Urinary bladder (tissue), 4 donors: ENCODE measurements around the gene TBCCD1. TPM values are rescaled to one million over a fixed set of nuclear protein-coding genes. Genes with fewer than 3 reads are reported as not detected.
"Not testable (repeated sequence)": the region's sequence is repeated elsewhere in the genome, so short reads cannot be mapped to it uniquely, and the experiment has no call there.

Experiments used
- DNase-seq: peaks from one replicate; pipeline ENCODE4 v3.0.0-alpha.2; 2015; ENCODE audit errors: extremely low spot score
- H3K27ac ChIP-seq: one replicate; pipeline ENCODE4 v1.5.1; 2013; ENCODE audit warnings: low read depth, mild to moderate bottlenecking, moderate library complexity
- H3K36me3 ChIP-seq: one replicate; pipeline ENCODE4 v1.6.1; 2013; ENCODE audit warnings: mild to moderate bottlenecking, moderate library complexity; ENCODE audit not compliant: insufficient read depth
- H3K4me1 ChIP-seq: one replicate; pipeline ENCODE4 v1.6.1; 2013; ENCODE audit warnings: mild to moderate bottlenecking, moderate library complexity; ENCODE audit not compliant: insufficient read depth
- H3K4me3 ChIP-seq: one replicate; pipeline ENCODE4 v1.5.1; 2013; ENCODE audit warnings: low read depth, low read length
- WGBS: extraction: QIAGEN DNeasy Blood & Tissue Kit; methylation state at CpG from one replicate; pipeline ENCODE4 v1.1.7; 2013; 5-methylcytosine and 5-hydroxymethylcytosine counted together
- polyA plus RNA-seq: library from polyadenylated mRNA; stranded (reverse); fragments of 200-250 nt; gene quantifications from one replicate; pipeline ENCODE4 v1.2.3, GENCODE V29; 2013
- total RNA-seq: library from RNA; depleted of rRNA; stranded (reverse); fragments of >200 nt; gene quantifications from one replicate; pipeline ENCODE4 v1.2.3, GENCODE V29; 2014
- donor health status: healthy with polysubstance abuse.
- donor health status: healthy.

The TBCCD1 gene
- total and polyA plus RNA-seq, 2 donors: 7.3 to 20.6 TPM

DNA sequence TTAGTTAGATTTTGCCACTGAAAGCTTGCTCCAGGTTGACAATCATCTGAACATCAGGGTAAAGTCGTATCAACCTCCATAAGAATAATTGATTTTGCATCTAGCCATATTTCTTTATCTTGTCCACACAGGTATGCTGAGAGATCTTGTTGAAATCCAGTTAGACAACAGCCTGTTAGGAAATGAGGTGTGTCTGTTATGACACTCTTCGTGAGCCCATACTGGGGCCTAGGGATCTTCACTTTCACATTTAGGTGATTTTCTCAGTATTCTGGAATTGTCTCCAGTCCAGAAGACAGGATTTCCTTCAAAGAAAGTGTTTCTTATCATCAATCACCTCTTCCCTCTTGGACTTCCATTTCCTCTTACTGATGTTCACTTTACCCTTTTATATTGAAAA lies 21.5 kb upstream of the TBCCD1 start:
- H3K4me1 ChIP-seq: no peaks in the 10 kb centered on the region
- no peak overlapping the region for H3K27ac ChIP-seq
- no peak overlapping the region for H3K4me3 ChIP-seq
- peaks cover 5% of the 10 kb centered on the region for H3K36me3 ChIP-seq
- WGBS: 66% methylated on average over 2 of the region's 2 CpGs
- no peak for DNase-seq

GRCh38 chr3:186587183-186587582 lies 20.0 kb upstream of the TBCCD1 start:
- H3K27ac ChIP-seq: no peak overlapping the region
- H3K36me3 ChIP-seq: peaks cover 5% of the 10 kb centered on the region
- H3K4me1 ChIP-seq: no peaks in the 10 kb centered on the region
- no peak for DNase-seq
- no peak overlapping the region for H3K4me3 ChIP-seq

DNA sequence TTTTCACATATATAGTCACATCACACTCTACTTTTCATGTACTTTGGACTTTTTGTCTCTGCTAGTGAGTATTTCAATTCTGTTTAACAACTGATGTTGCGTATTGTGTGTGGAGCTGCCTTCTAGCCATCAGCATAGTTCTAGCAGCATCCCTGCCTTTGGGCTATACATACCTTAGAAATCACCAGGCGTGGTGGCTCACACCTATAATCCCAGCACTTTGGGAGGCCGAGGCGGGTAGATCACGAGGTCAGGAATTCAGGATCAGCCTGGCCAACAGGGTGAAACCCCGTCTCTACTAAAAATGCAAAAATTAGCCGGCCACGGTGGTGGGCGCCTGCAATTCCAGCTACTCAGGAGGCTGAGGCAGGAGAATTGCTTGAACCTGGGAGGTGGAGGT lies 19.1 kb upstream of the TBCCD1 start:
- H3K27ac ChIP-seq, DNase-seq, H3K4me3 ChIP-seq, H3K4me1 ChIP-seq, H3K36me3 ChIP-seq: not testable (repeated sequence)
- WGBS: 85% methylated on average over 9 of the region's 9 CpGs

DNA sequence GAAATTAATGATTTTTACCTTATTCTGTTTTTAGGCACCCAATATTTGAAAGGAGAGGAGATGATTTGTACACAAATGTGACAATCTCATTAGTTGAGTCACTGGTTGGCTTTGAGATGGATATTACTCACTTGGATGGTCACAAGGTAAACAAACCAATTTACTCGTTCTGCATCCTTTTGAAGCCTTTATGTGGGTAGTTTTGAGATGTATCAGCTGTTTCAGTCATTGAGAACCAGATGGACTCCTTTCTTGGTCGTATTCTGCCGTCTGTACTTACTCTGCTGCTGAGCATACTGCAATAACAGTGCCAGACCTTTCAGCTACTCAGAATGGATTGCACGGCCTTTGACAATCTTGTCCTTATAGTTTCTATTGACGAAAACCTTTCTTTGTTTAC lies 16.7 kb upstream of the TBCCD1 start:
- Histone ChIP-seq H3K36me3 (peaks cover 8% of the 10 kb centered on the region), H3K4me1 (no peaks in the 10 kb centered on the region), H3K4me3 (no peak overlapping the region), H3K27ac (no peak overlapping the region)
- 52% methylated on average over 5 of the region's 5 CpGs for WGBS
- no peak for DNase-seq

- WGBS: 94% methylated on average over 6 of the region's 6 CpGs
- DNase-seq: no peak
- H3K4me3 ChIP-seq: no peak overlapping the region
- peaks cover 8% of the 10 kb centered on the region for H3K36me3 ChIP-seq
- H3K4me1 ChIP-seq: no peaks in the 10 kb centered on the region
- H3K27ac ChIP-seq: no peak overlapping the region
Observed at GRCh38 chr3:186582541-186582940, 15.4 kb upstream of the TBCCD1 start.

DNA sequence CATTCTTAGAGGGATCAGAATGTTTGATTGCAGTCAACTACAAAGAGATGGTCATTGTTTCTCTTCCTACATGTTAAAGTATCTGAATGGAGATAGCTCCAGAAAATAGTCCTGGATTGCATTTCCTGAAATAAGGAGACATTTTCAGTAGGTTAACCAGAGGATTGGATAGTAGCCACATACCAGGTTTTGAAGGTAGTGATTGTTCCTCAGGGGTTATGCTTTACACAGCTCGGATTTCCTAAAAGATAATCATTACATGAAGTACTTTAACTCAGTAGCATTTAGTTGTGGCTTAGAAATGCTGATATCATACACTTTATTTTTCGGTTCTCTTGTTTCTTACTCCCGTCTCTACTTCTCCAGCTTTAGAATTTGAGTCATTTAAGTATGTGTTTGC lies 13.6 kb upstream of the TBCCD1 start:
- H3K36me3 ChIP-seq: peaks cover 13% of the 10 kb centered on the region
- DNase-seq: no peak
- no peaks in the 10 kb centered on the region for H3K4me1 ChIP-seq
- WGBS: 90% methylated on average over 3 of the region's 3 CpGs
- H3K27ac ChIP-seq: no peak overlapping the region
- no peak overlapping the region for H3K4me3 ChIP-seq

DNA sequence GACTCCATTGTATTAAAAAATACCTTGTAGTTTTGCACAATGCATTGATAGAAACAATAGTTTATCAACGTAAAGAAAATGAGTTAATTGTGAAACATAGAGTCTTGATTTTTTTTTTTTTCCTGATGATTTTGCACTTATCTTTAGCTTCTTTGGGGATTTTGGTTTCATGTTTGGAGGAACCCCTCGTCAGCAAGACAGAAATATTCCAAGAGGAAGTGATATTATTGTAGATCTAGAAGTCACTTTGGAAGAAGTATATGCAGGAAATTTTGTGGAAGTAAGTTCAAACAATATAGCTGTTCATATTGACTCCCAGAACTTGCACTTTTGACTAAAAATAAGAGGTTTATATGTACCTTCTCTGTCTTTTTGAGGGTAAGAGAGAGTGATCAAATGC lies 10.4 kb upstream of the TBCCD1 start:
- Histone ChIP-seq H3K4me3 (no peak overlapping the region), H3K36me3 (peaks cover 9% of the 10 kb centered on the region), H3K27ac (no peak overlapping the region), H3K4me1 (no peaks in the 10 kb centered on the region)
- 80% methylated on average over 2 of the region's 2 CpGs for WGBS
- no peak for DNase-seq

DNA sequence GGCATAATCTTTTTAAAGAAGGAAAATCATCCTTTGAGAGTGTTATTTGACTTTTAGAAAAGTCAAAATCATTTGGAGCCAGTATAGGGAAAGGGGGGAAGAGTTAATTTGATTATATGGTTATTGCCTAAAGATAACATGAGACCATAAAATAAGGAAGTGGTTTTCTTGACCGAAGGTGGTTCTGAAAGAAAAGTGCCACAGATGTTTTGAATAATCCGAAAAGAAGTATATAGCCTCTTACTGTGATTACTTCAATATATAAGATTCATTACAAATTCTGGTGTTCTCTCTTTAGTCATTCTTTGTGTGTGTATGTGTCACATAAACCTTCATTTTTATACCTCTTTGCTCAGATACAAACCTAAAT lies 4.5 kb upstream of the TBCCD1 start:
- H3K4me3 ChIP-seq: no peak overlapping the region
- no peak for DNase-seq
- H3K27ac ChIP-seq: no peak overlapping the region
- 69% methylated on average over 2 of the region's 2 CpGs for WGBS
- no peaks in the 10 kb centered on the region for H3K4me1 ChIP-seq
- H3K36me3 ChIP-seq: peaks cover 5% of the 10 kb centered on the region

DNA sequence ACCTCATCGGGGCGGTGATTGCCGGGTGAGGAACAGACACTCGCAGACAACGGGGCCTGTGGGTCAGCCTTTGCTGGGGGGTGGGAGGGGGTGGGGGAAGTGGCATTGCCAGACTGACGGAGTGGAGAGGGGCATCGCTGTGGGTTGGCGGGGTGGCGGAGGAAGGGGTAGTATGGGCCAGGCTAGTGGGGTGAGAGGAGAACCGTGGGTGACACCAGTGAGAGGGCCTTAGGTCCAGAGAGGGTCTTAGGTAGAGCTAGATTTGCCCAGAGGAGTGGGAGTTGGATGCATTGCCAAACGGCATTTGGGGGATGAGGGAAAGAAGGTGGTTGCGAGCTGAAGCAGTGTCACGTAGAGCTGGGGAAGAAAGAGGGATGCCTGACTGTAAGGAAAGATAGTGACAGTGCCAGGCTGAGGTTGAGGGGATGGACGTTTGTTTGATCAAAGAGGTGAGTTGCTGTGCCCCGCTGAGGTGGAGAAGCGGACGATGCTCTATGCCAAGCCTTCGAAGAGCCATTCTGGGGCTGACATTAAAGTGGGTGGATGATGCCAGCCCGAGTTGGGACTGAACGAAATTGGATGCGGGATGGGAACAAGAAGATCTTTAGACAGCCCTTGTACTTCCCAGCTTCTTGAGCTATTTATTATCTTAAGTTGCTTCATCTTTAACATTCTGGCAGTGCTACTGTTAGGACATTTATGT lies 4.0 kb upstream of the TBCCD1 start:
- peaks cover 3% of the 10 kb centered on the region for H3K36me3 ChIP-seq
- H3K4me3 ChIP-seq: peak overlapping the region; percentile 75
- no peaks in the 10 kb centered on the region for H3K4me1 ChIP-seq
- WGBS: 6% methylated on average over 21 of the region's 21 CpGs
- DNase-seq: no peak
- peak overlapping the region; percentile 86 for H3K27ac ChIP-seq

GRCh38 chr3:186570096-186570940 lies 3.2 kb upstream of the TBCCD1 start, which contains the start of gene DNAJB11:
Gene DNAJB11 (plus strand): TSS chr3:186570720. CDS start chr3:186570898, 178 bp downstream.
- peak; percentile 98 for DNase-seq
- Histone ChIP-seq H3K4me3 (peak within 1 kb of the TSS; percentile 75), H3K36me3 (peaks cover 1% of the 10 kb centered on the region), H3K4me1 (no peaks in the 10 kb centered on the region), H3K27ac (peak within 1 kb of the TSS; percentile 86)
- WGBS: under 1% methylated on average over 59 of the region's 59 CpGs

DNA sequence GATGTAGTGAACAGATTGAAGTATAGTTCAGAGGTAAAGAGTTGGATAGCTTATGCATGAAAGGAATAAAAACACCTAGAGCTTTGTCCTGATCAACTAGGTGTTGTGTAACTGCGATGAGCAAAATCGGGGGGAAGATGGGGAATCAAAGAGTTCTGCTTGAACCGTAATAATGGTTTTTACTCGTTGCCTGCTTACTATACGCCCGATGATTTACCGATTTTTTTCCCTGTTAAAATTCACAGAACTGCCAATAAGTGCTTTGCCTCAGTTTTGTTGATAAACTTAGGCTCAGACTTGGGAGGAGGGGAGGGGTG lies 2.6 kb upstream of the TBCCD1 start:
- Histone ChIP-seq H3K36me3 (peaks cover 1% of the 10 kb centered on the region), H3K4me3 (peak overlapping the region; percentile 23), H3K27ac (no peak overlapping the region), H3K4me1 (no peaks in the 10 kb centered on the region)
- DNase-seq: no peak
- WGBS: 6% methylated on average over 7 of the region's 7 CpGs

GRCh38 chr3:186569361-186569760 lies 2.2 kb upstream of the TBCCD1 start:
- H3K4me3 ChIP-seq, H3K4me1 ChIP-seq, H3K36me3 ChIP-seq, H3K27ac ChIP-seq, DNase-seq: not testable (repeated sequence)
- WGBS: 83% methylated on average over 11 of the region's 11 CpGs

GRCh38 chr3:186566772-186567071 lies 417 bp downstream of the TBCCD1 start:
- H3K4me1 ChIP-seq: no peaks in the 10 kb centered on the region
- H3K36me3 ChIP-seq: no peaks in the 10 kb centered on the region
- under 1% methylated on average over 14 of the region's 14 CpGs for WGBS
- DNase-seq: no peak
- H3K27ac ChIP-seq: peak overlapping the region; percentile 77
- peak overlapping the region; percentile 67 for H3K4me3 ChIP-seq

DNA sequence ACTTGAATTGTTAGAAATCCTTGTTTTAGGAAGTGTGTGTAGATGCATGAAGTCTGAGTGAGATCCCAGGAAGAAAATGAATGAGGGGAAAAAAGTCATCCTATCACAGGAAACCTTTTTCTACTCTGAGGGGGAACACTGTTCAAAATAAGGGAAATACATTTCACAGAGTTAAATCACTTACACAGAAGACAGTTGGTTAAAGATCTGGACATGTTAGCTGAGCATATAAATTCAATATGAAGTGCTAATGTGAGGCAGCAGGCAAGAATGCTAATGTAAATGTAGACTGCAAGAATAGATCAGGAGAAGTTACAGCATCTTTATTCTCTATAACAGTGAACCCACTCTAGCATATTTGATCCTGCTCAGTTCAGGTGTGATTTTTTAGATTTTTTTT lies 2.6 kb downstream of the TBCCD1 start:
- Histone ChIP-seq H3K4me3 (no peak overlapping the region), H3K27ac (no peak overlapping the region), H3K36me3 (no peaks in the 10 kb centered on the region), H3K4me1 (no peaks in the 10 kb centered on the region)
- DNase-seq: no peak
